Mesendoderm (in vitro differentiated cells): ENCODE measurements around the gene TCF4.
A peak's percentile ranks its signal among the peaks of the same experiment; 100 is the strongest.

Source experiments
- DNase-seq: peaks from one replicate; pipeline ENCODE4 v3.0.0; 2013
- H2AK5ac ChIP-seq: 2 replicates; pipeline ENCODE4 v1.6.1; 2013; ENCODE audit warnings: low read length, inconsistent platforms
- H2BK120ac ChIP-seq: 2 replicates; pipeline ENCODE4 v1.6.1; 2013; ENCODE audit warnings: low read depth, mild to moderate bottlenecking, low read length, moderate library complexity, mixed read lengths
- H2BK15ac ChIP-seq: replicated peaks from 2 replicates; pipeline ENCODE4 v1.6.1; 2013; ENCODE audit warnings: low read depth, mild to moderate bottlenecking, moderate library complexity
- H2BK5ac ChIP-seq: 2 replicates; pipeline ENCODE4 v1.6.1; 2013; ENCODE audit warnings: low read length, inconsistent platforms
- H3K18ac ChIP-seq: 2 replicates; pipeline ENCODE4 v1.6.1; 2013; ENCODE audit warnings: mild to moderate bottlenecking, low read length, mixed read lengths
- H3K23ac ChIP-seq: one replicate; pipeline ENCODE4 v1.6.1; 2013; ENCODE audit warnings: low read length
- H3K27ac ChIP-seq: 2 replicates; pipeline ENCODE4 v1.5.1; 2013; ENCODE audit warnings: low read depth, mild to moderate bottlenecking, inconsistent platforms, low read length, moderate library complexity
- H3K27me3 ChIP-seq: 2 replicates; pipeline ENCODE4 v1.6.1; 2013; ENCODE audit warnings: low read length, control low read depth, mild to moderate bottlenecking, inconsistent platforms; ENCODE audit not compliant: insufficient read depth, poor library complexity
- H3K36me3 ChIP-seq: 2 replicates; pipeline ENCODE4 v1.6.1; 2013; ENCODE audit warnings: low read length, inconsistent platforms; ENCODE audit not compliant: control insufficient read depth, insufficient read depth
- H3K4ac ChIP-seq: one replicate; pipeline ENCODE4 v1.6.1; 2013; ENCODE audit warnings: low read depth, mild to moderate bottlenecking, low read length, moderate library complexity
- H3K4me1 ChIP-seq: 2 replicates; pipeline ENCODE4 v1.6.1; 2013; ENCODE audit warnings: low read depth, low read length, inconsistent platforms; ENCODE audit not compliant: control insufficient read depth
- H3K4me2 ChIP-seq: 2 replicates; pipeline ENCODE4 v1.6.1; 2013; ENCODE audit warnings: low read length
- H3K4me3 ChIP-seq: 2 replicates; pipeline ENCODE4 v1.5.1; 2013; ENCODE audit warnings: mild to moderate bottlenecking, low read length
- H3K56ac ChIP-seq: one replicate; pipeline ENCODE4 v1.6.1; 2013; ENCODE audit warnings: low read length
- H3K79me1 ChIP-seq: 2 replicates; pipeline ENCODE4 v1.6.1; 2013; ENCODE audit warnings: low read length, inconsistent platforms
- H3K79me2 ChIP-seq: 2 replicates; pipeline ENCODE4 v1.6.1; 2013; ENCODE audit warnings: mild to moderate bottlenecking, low read length; ENCODE audit not compliant: control insufficient read depth, insufficient read depth
- H3K9ac ChIP-seq: 2 replicates; pipeline ENCODE4 v1.6.1; 2013; ENCODE audit warnings: low read length, inconsistent platforms
- H4K5ac ChIP-seq: one replicate; pipeline ENCODE4 v1.6.1; 2013; ENCODE audit warnings: low read length
- H4K8ac ChIP-seq: one replicate; pipeline ENCODE4 v1.6.1; 2013; ENCODE audit warnings: low read depth, mild to moderate bottlenecking, control low read depth, low read length, moderate library complexity
- WGBS: extraction: QIAGEN DNeasy Blood & Tissue Kit; methylation state at CpG from one replicate; pipeline ENCODE4 v1.1.7; 2013; ENCODE audit warnings: low lambda C conversion rate, missing lambda C conversion rate; ENCODE audit not compliant: insufficient coverage; ENCODE audit errors: extremely low coverage; 5-methylcytosine and 5-hydroxymethylcytosine counted together

The TCF4 gene

DNA sequence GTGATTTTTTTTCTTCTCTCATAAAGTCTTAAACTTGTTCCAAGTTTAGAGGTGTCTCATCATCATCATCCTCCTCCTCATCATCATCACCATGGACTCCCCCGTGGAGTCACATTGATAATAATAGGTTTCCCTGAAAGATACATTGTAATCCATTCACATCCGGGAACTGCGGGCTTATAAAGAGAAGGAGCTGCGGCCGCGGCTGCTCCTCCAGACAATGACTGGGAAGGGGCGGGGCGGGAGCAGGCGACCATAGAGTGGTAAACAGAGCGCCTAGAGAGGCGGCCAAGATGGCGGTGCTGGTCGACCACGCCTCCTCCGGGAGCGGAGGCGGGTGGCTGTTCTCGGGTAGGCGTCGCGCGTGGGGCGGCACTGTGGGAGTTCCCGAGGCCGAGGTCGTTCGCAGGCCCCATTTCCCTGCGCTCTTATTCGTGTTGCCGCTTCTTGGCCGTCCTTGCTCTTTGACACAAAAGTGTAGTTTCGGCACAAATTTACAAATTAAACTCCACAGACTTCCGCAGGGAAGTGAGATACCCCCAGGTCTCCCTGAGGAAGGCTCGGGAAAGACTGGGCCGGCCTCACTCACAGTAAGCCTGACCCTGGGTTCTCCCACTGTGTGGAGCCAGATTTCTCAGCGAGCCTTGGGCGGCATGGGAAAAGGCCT, 1.8 kb upstream of the TCF4 start:
- peak overlapping the region; percentile 8 for H4K5ac ChIP-seq

DNA sequence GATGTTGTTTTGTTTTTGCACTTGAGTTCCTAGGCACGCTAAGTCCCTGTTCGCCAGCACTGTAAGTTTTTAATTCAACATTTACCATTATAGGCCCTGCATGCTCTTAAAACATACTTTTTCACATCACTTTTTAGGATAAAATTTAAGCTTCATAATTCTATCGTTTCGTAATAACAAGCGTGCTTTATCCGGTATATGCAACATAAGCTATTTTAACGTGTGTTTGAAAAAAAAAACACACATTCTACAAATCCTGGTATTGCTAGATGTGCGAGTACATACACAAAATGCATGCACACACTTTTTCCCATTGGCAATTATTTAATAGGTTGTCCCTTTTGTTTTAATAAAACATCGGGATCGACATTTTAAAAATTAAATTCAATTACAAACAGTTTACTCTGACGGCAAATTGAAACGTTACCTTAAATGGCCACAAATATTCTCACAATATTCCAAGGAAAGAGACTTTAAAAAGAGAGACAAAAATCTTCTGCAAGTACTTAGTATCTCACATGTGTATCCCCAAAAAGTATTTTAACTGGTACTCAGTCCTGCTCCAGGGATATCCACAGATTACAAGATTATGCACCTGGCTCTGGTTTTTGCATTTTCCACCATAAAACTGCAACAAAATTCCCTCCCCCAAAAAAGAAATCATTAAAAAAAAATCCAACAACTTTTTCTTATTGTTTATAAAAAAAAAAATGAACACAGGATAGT, 1.0 kb upstream of the TCF4 start:
- Histone ChIP-seq H3K27ac (peak overlapping the region; percentile 93), H2BK120ac (no peak overlapping the region), H3K4me3 (peak overlapping the region; percentile 86), H4K5ac (no peak overlapping the region), H2BK5ac (no peak overlapping the region), H3K36me3 (no peaks in the 10 kb centered on the region), H3K9ac (peak overlapping the region; percentile 72), H3K23ac (no peak overlapping the region), H3K79me1 (no peaks in the 10 kb centered on the region), H3K56ac (peak overlapping the region; percentile 77), H2AK5ac (no peak overlapping the region), H2BK15ac (no peak overlapping the region), H3K27me3 (no peaks in the 10 kb centered on the region), H3K18ac (peak overlapping the region; percentile 97), H3K79me2 (peaks cover 27% of the 10 kb centered on the region), H3K4me2 (peak overlapping the region; percentile 43), H3K4ac (peak overlapping the region; percentile 42), H4K8ac (peak overlapping the region; percentile 39), H3K4me1 (no peaks in the 10 kb centered on the region)
- peak; percentile 6 for DNase-seq
- no CpG with 5 or more reads among the region's 12 CpGs for WGBS

More for the DNA sequence above, 1.8 kb upstream of the TCF4 start:
- no peaks in the 10 kb centered on the region for H3K36me3 ChIP-seq
- H3K4ac ChIP-seq, result peak overlapping the region; percentile 38
- H3K79me2 ChIP-seq, result peaks cover 25% of the 10 kb centered on the region
- peak overlapping the region; percentile 89 for H3K18ac ChIP-seq
- H4K8ac ChIP-seq, result peak overlapping the region; percentile 83
- no peak overlapping the region for H2AK5ac ChIP-seq
- H2BK5ac ChIP-seq, result no peak overlapping the region
- H3K4me2 ChIP-seq, result peak overlapping the region; percentile 46
- H3K23ac ChIP-seq, result no peak overlapping the region
- WGBS, result no CpG with 5 or more reads among the region's 37 CpGs
- no peaks in the 10 kb centered on the region for H3K79me1 ChIP-seq
- no peaks in the 10 kb centered on the region for H3K27me3 ChIP-seq
- H3K9ac ChIP-seq, result peak overlapping the region; percentile 62
- H3K4me1 ChIP-seq, result no peaks in the 10 kb centered on the region
- peak overlapping the region; percentile 41 for H3K4me3 ChIP-seq
- peak overlapping the region; percentile 78 for H3K56ac ChIP-seq
- no peak overlapping the region for H2BK15ac ChIP-seq
- H2BK120ac ChIP-seq, result no peak overlapping the region
- no peak overlapping the region for H3K27ac ChIP-seq
- DNase-seq, result peak; percentile 97

DNA sequence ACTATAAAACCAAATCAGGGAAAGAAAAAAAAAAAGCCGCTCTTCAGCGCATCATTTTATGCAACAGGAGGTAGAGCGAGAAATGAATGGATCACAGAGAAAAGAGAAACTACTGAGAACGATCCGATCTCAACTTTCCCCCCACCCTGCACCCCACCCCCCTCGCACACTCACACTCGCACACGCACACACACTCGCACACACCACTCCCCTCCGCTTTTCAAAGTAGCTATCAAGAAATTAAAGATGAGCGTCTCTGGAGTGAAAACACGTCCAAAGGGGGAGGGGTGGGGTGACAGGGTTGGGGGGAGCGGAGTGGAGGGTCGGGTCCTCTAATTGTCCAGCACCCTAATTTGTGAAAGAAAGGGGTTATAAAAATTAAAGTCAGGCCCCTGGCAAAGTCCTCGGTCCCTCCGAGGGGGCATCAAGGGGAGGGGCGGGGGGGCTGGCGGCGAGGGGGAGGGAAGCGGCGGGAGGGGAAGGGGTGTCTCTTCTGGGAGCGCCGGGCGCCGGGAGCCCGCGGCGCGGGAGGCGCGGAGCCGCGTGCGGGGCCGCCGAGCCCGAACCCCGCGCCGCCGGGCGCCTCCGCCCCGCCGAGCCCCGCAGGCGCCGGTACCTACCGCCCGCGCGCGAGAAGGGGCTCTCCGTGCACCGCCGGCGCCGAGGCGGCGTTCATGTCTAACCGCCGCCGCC, 428 bp downstream of the TCF4 start:
- no peak overlapping the region for H2BK5ac ChIP-seq
- H3K4me2 ChIP-seq, result no peak overlapping the region
- H3K27me3 ChIP-seq, result no peaks in the 10 kb centered on the region
- no peak overlapping the region for H4K5ac ChIP-seq
- peak overlapping the region; percentile 99 for H3K4ac ChIP-seq
- H2BK15ac ChIP-seq, result peak overlapping the region; percentile 79
- H3K27ac ChIP-seq, result peak overlapping the region; percentile 93
- H2BK120ac ChIP-seq, result peak overlapping the region; percentile 98
- H3K9ac ChIP-seq, result peak overlapping the region; percentile 67
- WGBS, result no CpG with 5 or more reads among the region's 63 CpGs
- H2AK5ac ChIP-seq, result no peak overlapping the region
- no peaks in the 10 kb centered on the region for H3K36me3 ChIP-seq
- no peaks in the 10 kb centered on the region for H3K79me1 ChIP-seq
- H3K4me3 ChIP-seq, result peak overlapping the region; percentile 54
- peak overlapping the region; percentile 98 for H4K8ac ChIP-seq
- peaks cover 2% of the 10 kb centered on the region for H3K4me1 ChIP-seq
- peak; percentile 66 for DNase-seq
- peak overlapping the region; percentile 87 for H3K56ac ChIP-seq
- no peak overlapping the region for H3K23ac ChIP-seq
- H3K79me2 ChIP-seq, result peaks cover 30% of the 10 kb centered on the region
- H3K18ac ChIP-seq, result peak overlapping the region; percentile 97

- Histone ChIP-seq H3K27me3 (no peaks in the 10 kb centered on the region), H3K79me2 (peaks cover 40% of the 10 kb centered on the region), H3K79me1 (no peaks in the 10 kb centered on the region), H3K56ac (peak overlapping the region; percentile 85), H3K4me2 (peak overlapping the region; percentile 62), H3K4me1 (peaks cover 2% of the 10 kb centered on the region), H2BK15ac (no peak overlapping the region), H3K36me3 (no peaks in the 10 kb centered on the region), H4K8ac (no peak overlapping the region), H2BK120ac (no peak overlapping the region), H2AK5ac (no peak overlapping the region), H3K4ac (no peak overlapping the region), H3K9ac (peak overlapping the region; percentile 69), H3K18ac (peak overlapping the region; percentile 4), H3K23ac (no peak overlapping the region), H3K27ac (peak overlapping the region; percentile 2), H3K4me3 (peak overlapping the region; percentile 26), H4K5ac (no peak overlapping the region), H2BK5ac (peak overlapping the region; percentile 22)
- peak; percentile 60 for DNase-seq
- WGBS, result no CpG with 5 or more reads among the region's 11 CpGs
Measured at GRCh38 chr18:55585920-55586561, 2.0 kb downstream of the TCF4 start.

DNA sequence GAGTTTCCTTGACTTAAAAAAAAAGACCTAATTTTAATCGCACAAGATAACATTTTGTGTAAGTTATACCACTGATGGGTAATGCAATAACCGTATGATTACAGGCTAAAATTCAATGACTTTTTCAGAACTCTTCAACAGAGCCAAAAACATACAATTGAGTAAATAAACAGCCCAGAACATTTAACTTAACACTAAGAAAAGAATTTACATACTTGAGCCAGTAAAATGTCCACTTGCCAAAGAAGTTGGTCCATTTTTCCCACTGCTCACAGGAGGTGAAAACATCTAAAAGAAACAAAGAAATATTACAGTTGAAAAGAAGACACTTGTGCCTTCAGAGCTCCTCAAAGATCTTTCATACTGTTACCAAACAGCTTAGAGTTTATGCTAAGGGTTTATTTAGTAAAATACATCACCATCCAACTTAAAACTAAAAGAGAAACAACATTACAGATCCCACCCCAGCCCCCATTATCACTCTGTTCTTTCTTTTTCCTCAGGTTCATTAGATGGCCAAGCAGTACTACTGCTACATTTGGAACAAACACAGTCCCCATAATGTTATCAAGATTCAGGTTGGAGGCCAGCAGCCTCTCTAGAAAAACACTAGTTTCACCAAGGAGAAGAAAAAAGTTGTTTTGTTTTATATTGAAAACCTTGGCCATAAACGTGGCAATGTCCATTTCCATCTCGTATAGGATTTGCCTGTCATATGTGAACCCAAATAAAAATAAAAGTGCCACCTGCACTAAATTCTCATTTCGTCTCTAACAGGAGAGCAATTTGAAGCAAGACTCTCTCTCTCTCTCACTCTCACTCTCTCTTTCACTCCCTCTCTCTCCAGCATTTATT, 2.7 kb downstream of the TCF4 start:
- H3K79me1 ChIP-seq, result peaks cover 3% of the 10 kb centered on the region
- no CpG with 5 or more reads among the region's 5 CpGs for WGBS
- H2BK120ac ChIP-seq, result no peak overlapping the region
- H2BK15ac ChIP-seq, result no peak overlapping the region
- H3K27me3 ChIP-seq, result no peaks in the 10 kb centered on the region
- peak overlapping the region; percentile 2 for H3K27ac ChIP-seq
- peaks cover 4% of the 10 kb centered on the region for H3K4me1 ChIP-seq
- H3K4me2 ChIP-seq, result peak overlapping the region; percentile 37
- peak overlapping the region; percentile 53 for H3K9ac ChIP-seq
- no peak overlapping the region for H2AK5ac ChIP-seq
- peak overlapping the region; percentile 68 for H3K18ac ChIP-seq
- H3K36me3 ChIP-seq, result no peaks in the 10 kb centered on the region
- H4K8ac ChIP-seq, result no peak overlapping the region
- H3K23ac ChIP-seq, result no peak overlapping the region
- peaks cover 46% of the 10 kb centered on the region for H3K79me2 ChIP-seq
- H3K56ac ChIP-seq, result peak overlapping the region; percentile 85
- no peak overlapping the region for H4K5ac ChIP-seq
- H2BK5ac ChIP-seq, result peak overlapping the region; percentile 22
- no peak for DNase-seq
- H3K4me3 ChIP-seq, result peak overlapping the region; percentile 8
- H3K4ac ChIP-seq, result no peak overlapping the region
